ENCODE data around the gene STPG3. TPM values are rescaled to one million over a fixed set of nuclear protein-coding genes. Genes with fewer than 3 reads are reported as not detected.
A peak's percentile ranks its signal among the peaks of the same experiment; 100 is the strongest.

The STPG3 gene
- total and polyA plus RNA-seq, 2 of the 8 experiments (the other 6 are each of a cell fraction or from before 2014, with no cell fraction given) = not detected

GRCh38 chr9:137254624-137255447 lies 3.8 kb downstream of the STPG3 start, which contains the start of gene NELFB:
TSS of gene NELFB (plus strand) at chr9:137255327.
- H3K4ac ChIP-seq (replicated peaks; ENCODE audit: insufficient read length, low read depth, low read length) = peak within 1 kb of the TSS; percentile 99
- H3K27ac ChIP-seq (ENCODE audit: low read depth, low read length) = peak within 1 kb of the TSS; percentile 83; the same call in 1 of the 2 replicates
- TF ChIP-seq TBP (IDR thresholded peaks at IDR 0.05; ENCODE audit: low read depth, low read length) (peak; percentile 38; the same call in 1 of the 2 replicates), CBX5 (IDR thresholded peaks at IDR 0.05; ENCODE audit: low read depth, low read length) (no peak), BCL11A (IDR thresholded peaks at IDR 0.05; ENCODE audit: low read depth in 2 of 2, low read length in 2 of 2) (no peak), RAD21 (IDR thresholded peaks at IDR 0.05 in 1 of 2, conservative IDR thresholded peaks at IDR 0.05 in 1 of 2; ENCODE audit: low read depth in 2 of 2, low read length in 2 of 2) (no peak), MAFK (IDR thresholded peaks at IDR 0.05; ENCODE audit: low read depth, low read length) (no peak), EGR1 (IDR thresholded peaks at IDR 0.05; ENCODE audit: borderline replicate concordance, low read depth, low read length) (no peak; the same call in 1 of the 2 replicates), YY1 (IDR thresholded peaks at IDR 0.05; ENCODE audit: low read depth, low read length) (no peak; the same call in 1 of the 2 replicates), PHF8 (conservative IDR thresholded peaks at IDR 0.05; ENCODE audit: low read depth, low read length) (peak; percentile 89), JUN (IDR thresholded peaks at IDR 0.05; ENCODE audit: low read depth, low read length) (no peak)

More at GRCh38 chr9:137254624-137255447, 3.8 kb downstream of the STPG3 start, which contains the start of gene NELFB:
- H4K20me1 ChIP-seq (replicated peaks in 1 of 2; ENCODE audit: control insufficient read depth in 1 of 2, insufficient read depth in 2 of 2, low read length in 2 of 2) = peaks cover 0 to 5% of the 10 kb centered on the region in 2 experiments
- H4K91ac ChIP-seq (replicated peaks; ENCODE audit: insufficient read length, low read length) = peak within 1 kb of the TSS; percentile 57
- 4% methylated on average over 44 of the region's 105 CpGs; no CpG with 5 or more reads in 1 of the 2 experiments for WGBS, 2 experiments (ENCODE audit: extremely low coverage in 1 of 2, insufficient coverage in 1 of 2, insufficient read length in 1 of 2, insufficient replicate concordance in 2 of 2, low coverage in 1 of 2, low lambda C conversion rate in 2 of 2, missing lambda C conversion rate in 1 of 2)
- H3K9ac ChIP-seq (replicated peaks in 1 of 4; ENCODE audit: extremely low read depth in 1 of 4, low read depth in 3 of 4, low read length in 3 of 4) = peak within 1 kb of the TSS; percentile 53 to 75 (median 62)
- H4K5ac ChIP-seq (ENCODE audit: insufficient read length, low read depth, low read length) = peak within 1 kb of the TSS; percentile 40
- peaks cover 9% of the 10 kb centered on the region for H3K79me1 ChIP-seq (ENCODE audit: low read depth, low read length)
- no peak within 1 kb of the TSS for H2BK120ac ChIP-seq (replicated peaks; ENCODE audit: low read depth, low read length)
- no peak for FAIRE-seq
- ChIA-PET CTCF (ENCODE audit: partially characterized antibody) (interaction anchor here (0.9 to 2.5 kb wide), 14 partner anchors 10 to 219 kb away, joined by 3 to 28 read pairs (median 4); partner anchors contain the start of genes RNF224, SSNA1, TOR4A and TUBB4B), POLR2A (ENCODE audit: partially characterized antibody) (interaction anchor here (0.9 to 69.9 kb wide), 5 partner anchors 2 to 117 kb away, joined by 3 to 1462 read pairs (median 5); partner anchors contain the start of genes CYSRT1, NDOR1, NELFB and RNF208)
- H2BK15ac ChIP-seq (ENCODE audit: low read length) = no peak within 1 kb of the TSS
- H3K4me2 ChIP-seq (ENCODE audit: insufficient read depth in 1 of 2, low read depth in 2 of 2, low read length in 2 of 2) = peak within 1 kb of the TSS; percentile 90 to 100
- peak within 1 kb of the TSS; percentile 90 for H3K18ac ChIP-seq (ENCODE audit: extremely low read depth, low read length)
- H3K79me2 ChIP-seq (ENCODE audit: control insufficient read depth in 1 of 2, insufficient read depth in 2 of 2, low read length in 2 of 2) = peaks cover 0 to 13% of the 10 kb centered on the region in 2 experiments; a peak in 2 of 4 replicates
- H3K14ac ChIP-seq (ENCODE audit: insufficient read length) = no peak within 1 kb of the TSS
- H3K36me3 ChIP-seq (ENCODE audit: control insufficient read depth in 2 of 4, insufficient read depth in 4 of 4, low read length in 3 of 4) = peaks cover 3 to 17% (median 12%) of the 10 kb centered on the region in 4 experiments; a peak in 6 of 8 replicates
- H2BK12ac ChIP-seq (ENCODE audit: low read depth, low read length) = peak within 1 kb of the TSS; percentile 68; the same call in 1 of the 2 replicates
- peaks cover 14% of the 10 kb centered on the region; the same call in 1 of the 2 replicates for H3K23me2 ChIP-seq (ENCODE audit: low read depth, low read length)
- no peak within 1 kb of the TSS for H2BK20ac ChIP-seq (ENCODE audit: low read length)
- peak within 1 kb of the TSS; percentile 52 to 100 (median 88) for H3K4me3 ChIP-seq (ENCODE audit: extremely low read depth in 1 of 4, insufficient read depth in 2 of 4, low read depth in 3 of 4, low read length in 4 of 4)
- peak within 1 kb of the TSS; percentile 82 for H3K56ac ChIP-seq (replicated peaks; ENCODE audit: insufficient read length, low read depth, low read length)
- peak within 1 kb of the TSS; percentile 83 for H2BK5ac ChIP-seq (ENCODE audit: low read depth, low read length)
- peak within 1 kb of the TSS; percentile 39; the same call in 1 of the 2 replicates for H2AK5ac ChIP-seq (ENCODE audit: low read depth, low read length)
- DNase-seq (ENCODE audit: low read depth in 1 of 2, low spot score in 2 of 2) = peak in 1 of 2 experiments; percentile 99
- H3K4me1 ChIP-seq (replicated peaks in 1 of 4; ENCODE audit: control insufficient read depth in 3 of 4, insufficient read depth in 4 of 4, low read length in 3 of 4) = peaks cover 0 to 21% (median 16%) of the 10 kb centered on the region in 4 experiments; a peak in 5 of 7 replicates
- peak within 1 kb of the TSS; percentile 98 for H2AFZ ChIP-seq (ENCODE audit: low read length)
- H3K9me3 ChIP-seq (ENCODE audit: insufficient read depth in 2 of 2, low read depth in 1 of 2, low read length in 1 of 2) = no peaks in the 10 kb centered on the region
- H3K27me3 ChIP-seq (replicated peaks in 1 of 4; ENCODE audit: control insufficient read depth in 3 of 4, extremely low read depth in 1 of 4, insufficient read depth in 3 of 4, low read length in 3 of 4) = peaks cover 0 to 7% (median 0%) of the 10 kb centered on the region in 4 experiments; a peak in 3 of 7 replicates
- H4K8ac ChIP-seq (ENCODE audit: extremely low read depth, insufficient read depth, low read length) = peak within 1 kb of the TSS; percentile 63
- H3K23ac ChIP-seq (ENCODE audit: insufficient read length) = no peak within 1 kb of the TSS

Measured in H1 (cell line).